SU-DHL-6 (cell line): ENCODE measurements around the gene GPR157.
A peak's percentile ranks its signal among the peaks of the same experiment; 100 is the strongest.

Experiments
- H2AFZ ChIP-seq: fragments of 200-600 bp; sonication (generic); 2 replicates; pipeline ENCODE4 v1.6.1; 2014; ENCODE audit warnings: low read depth, mild to moderate bottlenecking, moderate library complexity, mixed read lengths, antibody characterized with exemption, low read length; ENCODE audit not compliant: severe bottlenecking
- H3F3A ChIP-seq: fragments of 200-600 bp; shearing (Covaris generic); 2 replicates; pipeline ENCODE4 v1.6.0; 2016; ENCODE audit warnings: antibody characterized with exemption, mild to moderate bottlenecking; ENCODE audit not compliant: insufficient read depth
- H3K27ac ChIP-seq: fragments of 200-600 bp; sonication (generic); 2 replicates; pipeline ENCODE4 v1.5.1; 2016; ENCODE audit warnings: low read depth, mild to moderate bottlenecking, low read length, moderate library complexity, mixed read lengths
- H3K27me3 ChIP-seq: fragments of 200-600 bp; sonication (generic), shearing (Covaris generic); 2 replicates; pipeline ENCODE4 v1.6.0; 2014; ENCODE audit warnings: mild to moderate bottlenecking, low read length
- H3K36me3 ChIP-seq: fragments of 200-600 bp; sonication (generic); 2 replicates; pipeline ENCODE4 v1.6.1; 2014; ENCODE audit warnings: mild to moderate bottlenecking, low read length, mixed read lengths
- H3K4me2 ChIP-seq: fragments of 300-600, 200-600 bp; shearing (Covaris generic), sonication (generic); 2 replicates; pipeline ENCODE4 v1.6.0; 2014; ENCODE audit warnings: low read length, low read depth, mild to moderate bottlenecking; ENCODE audit not compliant: poor library complexity, severe bottlenecking
- H3K4me3 ChIP-seq: fragments of 200-600 bp; sonication (generic); 2 replicates; pipeline ENCODE4 v1.5.1; 2014; ENCODE audit warnings: antibody characterized with exemption, low read length, mild to moderate bottlenecking, mixed read lengths; ENCODE audit not compliant: insufficient read depth, poor library complexity, severe bottlenecking
- H3K79me2 ChIP-seq: fragments of 200-600 bp; sonication (generic); 2 replicates; pipeline ENCODE4 v1.6.1; 2014; ENCODE audit warnings: mild to moderate bottlenecking, low read length, moderate library complexity; ENCODE audit not compliant: insufficient read depth
- H3K9ac ChIP-seq: fragments of 200-600 bp; sonication (generic); 2 replicates; pipeline ENCODE4 v1.7.0; 2014; ENCODE audit warnings: mild to moderate bottlenecking, low read length
- H3K9me2 ChIP-seq: fragments of 200-600 bp; sonication (generic); replicated peaks from 2 replicates; pipeline ENCODE4 v1.6.1; 2014; ENCODE audit warnings: low read length; ENCODE audit not compliant: insufficient read depth
- H3K9me3 ChIP-seq: fragments of 200-600 bp; sonication (generic); 2 replicates; pipeline ENCODE4 v1.6.1; 2014; ENCODE audit warnings: low read length, mixed read lengths; ENCODE audit not compliant: insufficient read depth
- H4K20me1 ChIP-seq: fragments of 200-600 bp; sonication (generic); 2 replicates; pipeline ENCODE4 v1.6.1; 2014; ENCODE audit warnings: low read depth, mild to moderate bottlenecking, antibody characterized with exemption, low read length, moderate library complexity, mixed read lengths
- EZH2phosphoT487 ChIP-seq: fragments of 200-600 bp; sonication (generic), shearing (Covaris generic); conservative IDR thresholded peaks from 2 replicates; pipeline ENCODE4 v1.6.1; 2018; ENCODE audit warnings: mild to moderate bottlenecking, antibody characterized with exemption, low read length, moderate library complexity, mixed read lengths
- TF ChIP-seq, protein P1 (sequence below): fragments of 200-600 bp; sonication (generic); IDR thresholded peaks from one replicate; pipeline ENCODE4 v1.5.1; 2017; ENCODE audit warnings: antibody characterized with exemption, mild to moderate bottlenecking, low read length, moderate library complexity; ENCODE audit not compliant: insufficient read depth, poor library complexity, severe bottlenecking

The GPR157 gene

GRCh38 chr1:9105336-9105867, 23.5 kb downstream of the GPR157 start:
- Histone ChIP-seq H3K9me3 (no peaks in the 10 kb centered on the region), H3K4me2 (no peak overlapping the region), H3K9ac (no peak overlapping the region), H2AFZ (no peak overlapping the region), H4K20me1 (no peaks in the 10 kb centered on the region), H3K27me3 (no peaks in the 10 kb centered on the region), H3K4me3 (no peak overlapping the region), H3F3A (no peaks in the 10 kb centered on the region), H3K36me3 (no peaks in the 10 kb centered on the region), H3K79me2 (no peaks in the 10 kb centered on the region), H3K27ac (no peak overlapping the region), H3K9me2 (no peaks in the 10 kb centered on the region)
- TF ChIP-seq EZH2phosphoT487, result no peak
- TF ChIP-seq, protein P1, sequence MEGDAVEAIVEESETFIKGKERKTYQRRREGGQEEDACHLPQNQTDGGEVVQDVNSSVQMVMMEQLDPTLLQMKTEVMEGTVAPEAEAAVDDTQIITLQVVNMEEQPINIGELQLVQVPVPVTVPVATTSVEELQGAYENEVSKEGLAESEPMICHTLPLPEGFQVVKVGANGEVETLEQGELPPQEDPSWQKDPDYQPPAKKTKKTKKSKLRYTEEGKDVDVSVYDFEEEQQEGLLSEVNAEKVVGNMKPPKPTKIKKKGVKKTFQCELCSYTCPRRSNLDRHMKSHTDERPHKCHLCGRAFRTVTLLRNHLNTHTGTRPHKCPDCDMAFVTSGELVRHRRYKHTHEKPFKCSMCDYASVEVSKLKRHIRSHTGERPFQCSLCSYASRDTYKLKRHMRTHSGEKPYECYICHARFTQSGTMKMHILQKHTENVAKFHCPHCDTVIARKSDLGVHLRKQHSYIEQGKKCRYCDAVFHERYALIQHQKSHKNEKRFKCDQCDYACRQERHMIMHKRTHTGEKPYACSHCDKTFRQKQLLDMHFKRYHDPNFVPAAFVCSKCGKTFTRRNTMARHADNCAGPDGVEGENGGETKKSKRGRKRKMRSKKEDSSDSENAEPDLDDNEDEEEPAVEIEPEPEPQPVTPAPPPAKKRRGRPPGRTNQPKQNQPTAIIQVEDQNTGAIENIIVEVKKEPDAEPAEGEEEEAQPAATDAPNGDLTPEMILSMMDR, result no peak

GRCh38 chr1:9101510-9102146, 27.3 kb downstream of the GPR157 start:
- Histone ChIP-seq H3K4me3 (no peak overlapping the region), H4K20me1 (no peaks in the 10 kb centered on the region), H3F3A (no peaks in the 10 kb centered on the region), H3K4me2 (no peak overlapping the region), H3K9ac (no peak overlapping the region), H3K79me2 (no peaks in the 10 kb centered on the region), H3K27me3 (no peaks in the 10 kb centered on the region), H3K9me3 (no peaks in the 10 kb centered on the region), H3K27ac (no peak overlapping the region), H3K9me2 (no peaks in the 10 kb centered on the region), H2AFZ (no peak overlapping the region), H3K36me3 (no peaks in the 10 kb centered on the region)
- TF ChIP-seq, protein P1, result peak; percentile 57
- no peak for TF ChIP-seq EZH2phosphoT487

GRCh38 chr1:9100471-9101043, 28.3 kb downstream of the GPR157 start:
- H2AFZ ChIP-seq, result no peak overlapping the region

More at GRCh38 chr1:9100471-9101043, 28.3 kb downstream of the GPR157 start:
- Histone ChIP-seq H3K9ac (no peak overlapping the region), H3K9me2 (no peaks in the 10 kb centered on the region), H3K27ac (no peak overlapping the region), H3K79me2 (no peaks in the 10 kb centered on the region), H3K4me3 (no peak overlapping the region), H3F3A (no peaks in the 10 kb centered on the region), H3K36me3 (no peaks in the 10 kb centered on the region), H3K27me3 (no peaks in the 10 kb centered on the region), H3K4me2 (no peak overlapping the region), H4K20me1 (no peaks in the 10 kb centered on the region), H3K9me3 (no peaks in the 10 kb centered on the region)
- TF ChIP-seq, protein P1, result no peak
- TF ChIP-seq EZH2phosphoT487, result no peak
